Measurements from ENCODE around the gene KCNJ11.

GRCh38 chr11:17416492-17416891 lies 28.0 kb upstream of the KCNJ11 start:
- no peak for TF ChIP-seq POLR2AphosphoS5 (IDR thresholded peaks at IDR 0.05; ENCODE audit: low read depth, low read length)
- TF ChIP-seq, protein P1, sequence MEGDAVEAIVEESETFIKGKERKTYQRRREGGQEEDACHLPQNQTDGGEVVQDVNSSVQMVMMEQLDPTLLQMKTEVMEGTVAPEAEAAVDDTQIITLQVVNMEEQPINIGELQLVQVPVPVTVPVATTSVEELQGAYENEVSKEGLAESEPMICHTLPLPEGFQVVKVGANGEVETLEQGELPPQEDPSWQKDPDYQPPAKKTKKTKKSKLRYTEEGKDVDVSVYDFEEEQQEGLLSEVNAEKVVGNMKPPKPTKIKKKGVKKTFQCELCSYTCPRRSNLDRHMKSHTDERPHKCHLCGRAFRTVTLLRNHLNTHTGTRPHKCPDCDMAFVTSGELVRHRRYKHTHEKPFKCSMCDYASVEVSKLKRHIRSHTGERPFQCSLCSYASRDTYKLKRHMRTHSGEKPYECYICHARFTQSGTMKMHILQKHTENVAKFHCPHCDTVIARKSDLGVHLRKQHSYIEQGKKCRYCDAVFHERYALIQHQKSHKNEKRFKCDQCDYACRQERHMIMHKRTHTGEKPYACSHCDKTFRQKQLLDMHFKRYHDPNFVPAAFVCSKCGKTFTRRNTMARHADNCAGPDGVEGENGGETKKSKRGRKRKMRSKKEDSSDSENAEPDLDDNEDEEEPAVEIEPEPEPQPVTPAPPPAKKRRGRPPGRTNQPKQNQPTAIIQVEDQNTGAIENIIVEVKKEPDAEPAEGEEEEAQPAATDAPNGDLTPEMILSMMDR (IDR thresholded peaks at IDR 0.05 in 2 of 3, conservative IDR thresholded peaks at IDR 0.05 in 1 of 3; ENCODE audit: borderline replicate concordance in 1 of 3, insufficient read depth in 1 of 3, low read depth in 2 of 3, low read length in 2 of 3): no peak
- TF ChIP-seq REST (IDR thresholded peaks at IDR 0.05; ENCODE audit: low read depth): no peak
- TF ChIP-seq POLR2A (IDR thresholded peaks at IDR 0.05; ENCODE audit: borderline replicate concordance, extremely low read depth, insufficient read depth, insufficient read length): no peak
- no peak for TF ChIP-seq FOSL1 (IDR thresholded peaks at IDR 0.05; ENCODE audit: low read depth)
- TF ChIP-seq ZNF274 (IDR thresholded peaks at IDR 0.05; ENCODE audit: low read depth, low read length): no peak
- no peak for TF ChIP-seq EGR1 (IDR thresholded peaks at IDR 0.05; ENCODE audit: low read depth)
- no peak for TF ChIP-seq SP1 (IDR thresholded peaks at IDR 0.05; ENCODE audit: low read depth)
- TF ChIP-seq EZH2 (IDR thresholded peaks at IDR 0.05): no peak
- TF ChIP-seq YY1 (IDR thresholded peaks at IDR 0.05; ENCODE audit: extremely low read depth, insufficient replicate concordance, low read depth, low read length): no peak
- TF ChIP-seq SIN3A (IDR thresholded peaks at IDR 0.05; ENCODE audit: low read depth): no peak
- no peak for TF ChIP-seq CEBPB (IDR thresholded peaks at IDR 0.05; ENCODE audit: low read depth)
- no peak for TF ChIP-seq TCF7L2 (IDR thresholded peaks at IDR 0.05; ENCODE audit: borderline replicate concordance, extremely low read depth, insufficient read depth, insufficient read length)

All from HCT116 (cell line).